Neural progenitor cell (in vitro differentiated cells): ENCODE data around the gene TLCD2. TPM values are rescaled to one million over a fixed set of nuclear protein-coding genes. Genes with fewer than 3 reads are reported as not detected.

ENCODE experiments used
- DNase-seq: peaks from one replicate; pipeline ENCODE4 v3.0.0-alpha.2; 2016; ENCODE audit warnings: low spot score
- H2AFZ ChIP-seq: fragments of 200-600 bp; sonication (generic); replicated peaks from 2 replicates; pipeline ENCODE4 v1.6.1; 2016; ENCODE audit warnings: antibody characterized with exemption
- H3F3A ChIP-seq: fragments of 200-600 bp; sonication (generic); 2 replicates; pipeline ENCODE4 v1.6.1; 2016; ENCODE audit warnings: antibody characterized with exemption, low read depth
- H3K27ac ChIP-seq: fragments of 200-600 bp; sonication (generic); 2 replicates; pipeline ENCODE4 v1.5.1; 2016; ENCODE audit warnings: mild to moderate bottlenecking
- H3K27me3 ChIP-seq: fragments of 200-600 bp; sonication (generic); 2 replicates; pipeline ENCODE4 v1.6.1; 2016; ENCODE audit warnings: mild to moderate bottlenecking, moderate library complexity
- H3K36me3 ChIP-seq: fragments of 200-600 bp; sonication (generic); 2 replicates; pipeline ENCODE4 v1.5.1; 2016
- H3K4me1 ChIP-seq: fragments of 200-600 bp; sonication (generic); 2 replicates; pipeline ENCODE4 v1.6.1; 2016; ENCODE audit warnings: mixed run types
- H3K4me2 ChIP-seq: fragments of 200-600 bp; sonication (generic); 2 replicates; pipeline ENCODE4 v1.6.1; 2016
- H3K4me3 ChIP-seq: fragments of 200-600 bp; sonication (generic); 2 replicates; pipeline ENCODE4 v1.5.1; 2016
- H3K79me2 ChIP-seq: fragments of 200-600 bp; sonication (generic); 2 replicates; pipeline ENCODE4 v1.6.1; 2016; ENCODE audit warnings: low read depth
- H3K9ac ChIP-seq: fragments of 200-600 bp; sonication (generic); 2 replicates; pipeline ENCODE4 v1.6.1; 2016
- H3K9me3 ChIP-seq: fragments of 200-600 bp; sonication (generic); 2 replicates; pipeline ENCODE4 v1.5.1; 2016; ENCODE audit warnings: low read depth
- H4K20me1 ChIP-seq: fragments of 200-600 bp; sonication (generic); 2 replicates; pipeline ENCODE4 v1.6.1; 2016; ENCODE audit warnings: low read depth
- H3K27ac Mint-ChIP-seq: 3 replicates; pipeline ENCODE4 v1.8.0; 2021; ENCODE audit warnings: mixed read lengths
- H3K27me3 Mint-ChIP-seq: 2 replicates; pipeline ENCODE4 v1.8.0; 2022; ENCODE audit warnings: low read depth, mild to moderate bottlenecking, inconsistent platforms, moderate library complexity, mixed read lengths; ENCODE audit not compliant: insufficient read depth
- H3K36me3 Mint-ChIP-seq: 3 replicates; pipeline ENCODE4 v1.8.0; 2021; ENCODE audit warnings: mixed read lengths
- H3K4me1 Mint-ChIP-seq: 3 replicates; pipeline ENCODE4 v1.8.0; 2021; ENCODE audit warnings: mixed read lengths
- H3K4me3 Mint-ChIP-seq: 3 replicates; pipeline ENCODE4 v1.8.0; 2021; ENCODE audit warnings: mild to moderate bottlenecking, moderate library complexity, mixed read lengths
- H3K9me3 Mint-ChIP-seq: 3 replicates; pipeline ENCODE4 v1.8.0; 2020; ENCODE audit warnings: mixed read lengths
- EZH2 ChIP-seq: fragments of 200-600 bp; sonication (generic); IDR thresholded peaks from 2 replicates; pipeline ENCODE4 v1.6.1; 2017; ENCODE audit warnings: antibody characterized with exemption, mild to moderate bottlenecking, moderate library complexity
- EZH2phosphoT487 ChIP-seq: fragments of 200-600 bp; sonication (generic); IDR thresholded peaks from 2 replicates; pipeline ENCODE4 v1.6.1; 2017; ENCODE audit warnings: antibody characterized with exemption
- total RNA-seq: library from RNA; depleted of rRNA; stranded (reverse); fragments of >200 nt; gene quantifications from 2 replicates; pipeline ENCODE4 v1.2.3, GENCODE V29; 2015; ENCODE audit warnings: low replicate concordance
- TF ChIP-seq, protein P1 (sequence below): fragments of 200-600 bp; sonication (generic); IDR thresholded peaks from 2 replicates; pipeline ENCODE4 v1.5.1; 2017; ENCODE audit warnings: antibody characterized with exemption, mild to moderate bottlenecking

TLCD2 gene
- total RNA-seq, 1 donor from 2014 or later = 0.15 TPM

DNA sequence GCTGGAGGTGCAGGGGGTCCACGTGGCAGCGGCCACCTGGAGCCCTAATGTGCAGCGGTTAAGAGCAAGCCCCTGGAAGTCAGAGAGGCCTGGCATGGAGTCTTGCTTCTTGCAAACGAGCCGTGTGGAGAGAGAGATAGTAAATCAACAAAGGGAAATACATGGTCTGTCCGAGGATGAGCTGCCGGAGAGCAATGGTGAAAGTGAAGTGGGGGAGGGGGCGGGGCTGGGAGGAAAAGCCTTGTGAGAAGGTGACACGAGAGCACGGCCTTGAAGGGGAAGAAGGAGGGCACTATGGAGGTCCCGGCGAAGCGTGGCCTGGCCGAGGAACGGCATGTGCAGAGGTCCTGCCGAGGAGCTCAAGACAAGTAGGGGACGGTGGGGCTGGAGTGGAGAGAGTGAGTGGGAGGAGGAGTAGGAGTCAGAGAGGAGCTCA, 45.7 kb upstream of the TLCD2 start:
- no peak overlapping the region for H2AFZ ChIP-seq
- peaks cover 6% of the 10 kb centered on the region for H3K4me1 ChIP-seq
- peaks cover 11% of the 10 kb centered on the region for H3K27me3 Mint-ChIP-seq
- H4K20me1 ChIP-seq = no peaks in the 10 kb centered on the region
- no peak overlapping the region for H3K4me3 ChIP-seq
- peak overlapping the region; percentile 92 for H3K27ac Mint-ChIP-seq
- peaks cover 7% of the 10 kb centered on the region for H3F3A ChIP-seq
- no peak overlapping the region for H3K27ac ChIP-seq
- H3K36me3 ChIP-seq = no peaks in the 10 kb centered on the region
- H3K27me3 ChIP-seq = no peaks in the 10 kb centered on the region
- no peaks in the 10 kb centered on the region for H3K9me3 ChIP-seq
- no peak overlapping the region for H3K4me2 ChIP-seq
- H3K79me2 ChIP-seq = no peaks in the 10 kb centered on the region
- H3K4me1 Mint-ChIP-seq = peaks cover 26% of the 10 kb centered on the region
- H3K4me3 Mint-ChIP-seq = no peak overlapping the region
- no peak for DNase-seq
- H3K9ac ChIP-seq = no peak overlapping the region
- TF ChIP-seq EZH2phosphoT487 (no peak), EZH2 (no peak)
- TF ChIP-seq, protein P1, sequence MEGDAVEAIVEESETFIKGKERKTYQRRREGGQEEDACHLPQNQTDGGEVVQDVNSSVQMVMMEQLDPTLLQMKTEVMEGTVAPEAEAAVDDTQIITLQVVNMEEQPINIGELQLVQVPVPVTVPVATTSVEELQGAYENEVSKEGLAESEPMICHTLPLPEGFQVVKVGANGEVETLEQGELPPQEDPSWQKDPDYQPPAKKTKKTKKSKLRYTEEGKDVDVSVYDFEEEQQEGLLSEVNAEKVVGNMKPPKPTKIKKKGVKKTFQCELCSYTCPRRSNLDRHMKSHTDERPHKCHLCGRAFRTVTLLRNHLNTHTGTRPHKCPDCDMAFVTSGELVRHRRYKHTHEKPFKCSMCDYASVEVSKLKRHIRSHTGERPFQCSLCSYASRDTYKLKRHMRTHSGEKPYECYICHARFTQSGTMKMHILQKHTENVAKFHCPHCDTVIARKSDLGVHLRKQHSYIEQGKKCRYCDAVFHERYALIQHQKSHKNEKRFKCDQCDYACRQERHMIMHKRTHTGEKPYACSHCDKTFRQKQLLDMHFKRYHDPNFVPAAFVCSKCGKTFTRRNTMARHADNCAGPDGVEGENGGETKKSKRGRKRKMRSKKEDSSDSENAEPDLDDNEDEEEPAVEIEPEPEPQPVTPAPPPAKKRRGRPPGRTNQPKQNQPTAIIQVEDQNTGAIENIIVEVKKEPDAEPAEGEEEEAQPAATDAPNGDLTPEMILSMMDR = no peak
- H3K36me3 Mint-ChIP-seq = no peaks in the 10 kb centered on the region
- H3K9me3 Mint-ChIP-seq = no peaks in the 10 kb centered on the region

DNA sequence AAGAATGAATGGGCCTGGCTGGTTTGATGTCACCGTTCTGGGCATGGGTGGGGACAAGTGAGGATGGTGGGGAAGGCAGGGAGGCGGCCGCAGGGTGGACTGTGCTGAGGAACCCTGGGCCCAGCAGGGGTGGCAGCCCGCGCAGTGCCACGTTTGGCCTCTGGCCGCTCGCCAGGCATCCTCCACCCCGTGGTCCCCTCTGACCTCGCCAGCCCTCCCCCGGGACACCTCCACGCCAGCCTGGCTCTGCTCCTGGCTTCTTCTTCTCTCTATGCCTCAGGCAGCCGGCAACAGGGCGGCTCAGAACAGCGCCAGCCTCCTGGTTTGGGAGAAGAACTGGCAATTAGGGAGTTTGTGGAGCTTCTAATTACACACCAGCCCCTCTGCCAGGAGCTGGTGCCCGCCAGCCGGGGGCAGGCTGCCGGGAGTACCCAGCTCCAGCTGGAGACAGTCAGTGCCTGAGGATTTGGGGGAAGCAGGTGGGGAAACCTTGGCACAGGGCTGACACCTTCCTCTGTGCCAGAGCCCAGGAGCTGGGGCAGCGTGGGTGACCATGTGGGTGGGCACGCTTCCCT, 45.2 kb upstream of the TLCD2 start:
- H3K27ac Mint-ChIP-seq = no peak overlapping the region
- no peak overlapping the region for H3K4me3 Mint-ChIP-seq
- DNase-seq = no peak

DNA sequence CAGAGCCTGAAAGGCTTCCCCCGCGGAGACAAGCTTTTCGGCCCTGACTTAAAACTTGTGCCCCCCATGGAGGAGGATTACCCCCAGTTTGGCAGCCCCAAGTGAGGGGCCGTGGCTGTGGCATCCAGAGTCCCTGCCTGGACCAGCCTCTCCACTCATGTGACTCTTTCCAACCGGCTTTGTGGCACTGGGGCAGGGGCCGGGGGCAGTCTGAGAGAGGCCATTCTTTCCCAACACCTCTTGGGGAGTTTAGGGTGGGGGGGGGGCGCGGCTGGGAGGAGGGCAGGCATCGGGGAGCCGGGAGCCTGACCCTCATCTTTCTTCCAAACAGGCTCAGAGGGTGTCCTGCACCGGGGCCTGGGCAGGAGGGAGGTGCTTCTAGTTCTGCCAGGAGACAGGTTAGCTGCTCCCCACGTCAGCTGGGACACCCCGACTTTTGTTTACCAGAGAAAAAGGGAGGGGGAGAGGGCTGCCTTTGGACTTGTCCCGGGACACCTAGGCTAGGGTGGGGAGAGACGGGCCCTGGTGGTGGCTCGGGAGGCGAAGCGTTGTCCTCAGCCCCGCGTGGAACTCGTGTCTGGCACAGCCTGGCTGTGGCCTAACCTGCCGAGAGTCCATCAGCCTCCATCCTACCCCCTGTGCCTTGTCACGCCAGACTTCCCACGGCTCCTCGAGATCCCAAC, 44.4 kb upstream of the TLCD2 start:
- Histone ChIP-seq H2AFZ (no peak overlapping the region), H3K27me3 (no peaks in the 10 kb centered on the region), H3K4me3 (no peak overlapping the region), H3K4me1 (peaks cover 6% of the 10 kb centered on the region), H3K79me2 (no peaks in the 10 kb centered on the region), H4K20me1 (no peaks in the 10 kb centered on the region), H3K27ac (no peak overlapping the region), H3K9me3 (no peaks in the 10 kb centered on the region), H3F3A (peaks cover 7% of the 10 kb centered on the region), H3K9ac (no peak overlapping the region), H3K36me3 (no peaks in the 10 kb centered on the region), H3K4me2 (no peak overlapping the region)
- H3K27ac Mint-ChIP-seq = no peak overlapping the region
- no peaks in the 10 kb centered on the region for H3K9me3 Mint-ChIP-seq
- peak; percentile 34 for DNase-seq
- no peak overlapping the region for H3K4me3 Mint-ChIP-seq
- no peaks in the 10 kb centered on the region for H3K36me3 Mint-ChIP-seq
- H3K4me1 Mint-ChIP-seq = peaks cover 22% of the 10 kb centered on the region
- peaks cover 11% of the 10 kb centered on the region for H3K27me3 Mint-ChIP-seq
- TF ChIP-seq EZH2 = no peak
- TF ChIP-seq, protein P1 = no peak
- no peak for TF ChIP-seq EZH2phosphoT487

More for the DNA sequence above, 45.2 kb upstream of the TLCD2 start:
- no peaks in the 10 kb centered on the region for H3K27me3 ChIP-seq
- Mint-ChIP-seq H3K36me3 (no peaks in the 10 kb centered on the region), H3K9me3 (no peaks in the 10 kb centered on the region), H3K4me1 (peaks cover 23% of the 10 kb centered on the region), H3K27me3 (peaks cover 11% of the 10 kb centered on the region)
- H2AFZ ChIP-seq = no peak overlapping the region
- no peaks in the 10 kb centered on the region for H3K79me2 ChIP-seq
- H3K4me1 ChIP-seq = peaks cover 6% of the 10 kb centered on the region
- no peak overlapping the region for H3K27ac ChIP-seq
- H4K20me1 ChIP-seq = no peaks in the 10 kb centered on the region
- no peaks in the 10 kb centered on the region for H3K36me3 ChIP-seq
- TF ChIP-seq EZH2 (no peak), EZH2phosphoT487 (no peak)
- TF ChIP-seq, protein P1 = no peak
- no peaks in the 10 kb centered on the region for H3K9me3 ChIP-seq
- peaks cover 7% of the 10 kb centered on the region for H3F3A ChIP-seq
- no peak overlapping the region for H3K4me2 ChIP-seq
- H3K4me3 ChIP-seq = no peak overlapping the region
- H3K9ac ChIP-seq = no peak overlapping the region
